Smooth muscle cell of the brain vasculature (primary cell): ENCODE measurements around the gene ECE2.
"Not testable (repeated sequence)": the region's sequence is repeated elsewhere in the genome, so short reads cannot be mapped to it uniquely, and the experiment has no call there.

Source experiments
- DNase-seq: peaks from one replicate; pipeline ENCODE4 v3.0.0-alpha.2; 2012; ENCODE audit warnings: low read depth, low spot score

The ECE2 gene

GRCh38 chr3:184336547-184337398 is 61.0 kb downstream of the ECE2 start:
- DNase-seq, result no peak

GRCh38 chr3:184337399-184337714 is 61.5 kb downstream of the ECE2 start, which contains the start of gene FAM131A:
Gene FAM131A, plus strand, starts transcription at chr3:184337600. Its CDS starts 31 bp downstream, at chr3:184337631.
- DNase-seq, result no peak

GRCh38 chr3:184337981-184338380 is 62.2 kb downstream of the ECE2 start:
- no peak for DNase-seq

GRCh38 chr3:184338511-184338945 is 62.7 kb downstream of the ECE2 start:
- no peak for DNase-seq

- DNase-seq, result no peak
Measured at GRCh38 chr3:184339001-184339400, 63.2 kb downstream of the ECE2 start.

- DNase-seq, result not testable (repeated sequence)
Measured at GRCh38 chr3:184339451-184340135, 63.8 kb downstream of the ECE2 start.

GRCh38 chr3:184341925-184342324 is 66.1 kb downstream of the ECE2 start:
- DNase-seq, result no peak
